NCI-H2107 (cell line): Measurements from ENCODE around the gene RIMKLB.
A peak's percentile ranks its signal among the peaks of the same experiment; 100 is the strongest.

Source experiments
- DNase-seq: peaks from one replicate; lab custom pipeline; 2025; lab: John Stamatoyannopoulos, UW

Gene RIMKLB

DNA sequence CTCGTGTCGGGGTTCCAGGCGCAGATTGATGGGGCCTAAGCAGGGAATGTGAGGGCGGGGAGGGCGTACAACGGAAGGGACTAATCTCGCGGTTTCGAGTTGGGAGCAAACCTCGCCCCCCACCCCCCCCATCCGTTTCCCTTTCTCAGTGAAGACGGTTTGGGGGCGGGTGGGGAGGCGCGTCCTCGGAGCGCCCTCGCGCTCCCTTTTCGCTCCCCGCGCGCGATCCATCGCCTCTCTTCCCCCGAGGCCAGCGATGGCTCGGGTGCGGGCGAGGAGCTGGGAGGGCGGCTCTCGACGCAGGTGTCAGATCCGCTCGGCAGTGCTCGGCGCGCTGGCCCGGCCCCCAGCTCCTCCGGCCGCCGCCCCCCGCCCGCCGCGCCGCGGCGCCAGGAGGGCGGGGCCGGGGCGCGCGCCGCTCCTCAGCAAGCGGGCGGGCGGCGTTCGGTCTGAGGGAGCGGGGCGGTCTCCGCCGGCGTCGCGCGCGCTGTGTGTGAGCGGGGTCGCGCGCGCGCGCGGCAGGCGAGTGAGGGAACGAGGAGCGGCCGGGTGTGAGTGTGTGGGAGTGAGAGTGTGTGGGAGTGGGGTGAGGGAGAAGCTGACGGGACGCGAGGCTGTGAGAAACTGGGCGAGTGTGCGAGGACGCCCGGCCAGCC is at the start of gene RIMKLB:
RIMKLB (plus strand) TSS at position 516 of the 656 bp plus-strand sequence. CDS start 15,876 bp downstream, outside the sequence.
- DNase-seq: peak; percentile 81

DNA sequence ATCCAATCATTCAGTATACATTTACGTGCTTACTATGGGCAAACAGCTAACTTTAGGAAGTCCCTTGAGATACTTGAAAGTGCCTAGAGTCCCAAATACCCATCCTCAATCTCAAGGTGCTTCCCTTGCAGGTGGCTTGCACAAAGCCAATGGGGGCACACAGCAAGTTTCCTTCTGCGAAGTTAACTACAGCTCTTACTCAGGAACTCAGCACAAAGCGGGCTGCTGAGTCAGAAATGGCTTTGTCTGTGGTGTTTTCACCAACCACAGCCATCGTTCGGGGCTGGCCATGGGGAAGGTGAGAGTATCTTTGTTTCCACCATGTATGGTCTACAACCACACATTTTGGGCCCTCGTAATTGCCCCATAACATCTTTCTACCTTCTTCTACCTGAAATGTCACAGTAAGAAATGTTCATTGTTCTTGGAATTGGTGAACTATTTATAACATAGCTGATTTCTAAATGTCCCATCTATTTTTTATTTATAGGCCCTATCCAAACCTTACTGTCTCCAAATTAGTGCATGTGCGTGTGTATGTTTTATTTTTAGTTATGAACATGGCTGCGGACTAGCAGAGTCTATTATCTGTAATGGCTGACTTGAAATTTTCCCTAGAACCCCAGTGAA is 49.1 kb upstream of the RIMKLB start:
- no peak for DNase-seq

GRCh38 chr12:8655421-8655820 is 42.4 kb upstream of the RIMKLB start:
- DNase-seq: no peak

DNA sequence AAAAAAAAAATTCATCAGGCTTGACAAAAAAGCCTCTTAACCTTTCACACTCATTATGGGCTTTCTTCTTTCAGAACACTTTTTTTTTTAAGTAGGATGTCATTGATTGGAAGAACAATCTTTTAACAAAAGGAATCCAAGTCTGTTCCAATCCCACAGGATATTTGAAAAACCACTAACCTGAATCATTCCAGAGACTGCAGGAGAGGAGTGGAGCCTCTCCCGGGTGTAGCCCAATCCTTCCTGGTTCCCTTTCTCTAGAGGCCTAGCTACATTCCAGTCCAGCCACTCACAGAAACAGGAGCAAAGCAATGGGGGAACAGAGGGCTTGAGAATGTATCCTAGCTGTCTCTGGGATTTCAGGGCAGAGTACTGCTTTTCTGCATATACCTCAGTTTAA is 39.4 kb upstream of the RIMKLB start:
- DNase-seq: no peak

DNA sequence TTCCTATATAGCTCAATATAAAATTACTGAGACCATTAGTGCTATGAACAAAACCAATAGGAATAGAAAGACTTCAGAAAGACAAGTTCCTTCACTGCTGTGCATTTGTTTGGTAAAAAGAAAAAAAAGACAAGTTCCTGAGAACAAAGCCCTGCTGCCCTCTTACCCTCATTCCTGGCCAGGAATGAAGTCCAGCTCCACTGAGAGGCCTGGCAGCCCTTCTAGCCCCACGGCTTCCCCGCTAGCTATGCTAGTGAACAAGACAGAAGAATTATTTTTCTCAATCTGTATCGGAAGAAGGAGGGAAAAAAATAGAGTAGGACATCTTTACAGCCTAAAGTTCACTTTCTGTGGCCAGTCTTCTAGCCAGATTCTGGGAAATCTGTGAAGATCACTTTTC is 36.8 kb upstream of the RIMKLB start:
- no peak for DNase-seq

DNA sequence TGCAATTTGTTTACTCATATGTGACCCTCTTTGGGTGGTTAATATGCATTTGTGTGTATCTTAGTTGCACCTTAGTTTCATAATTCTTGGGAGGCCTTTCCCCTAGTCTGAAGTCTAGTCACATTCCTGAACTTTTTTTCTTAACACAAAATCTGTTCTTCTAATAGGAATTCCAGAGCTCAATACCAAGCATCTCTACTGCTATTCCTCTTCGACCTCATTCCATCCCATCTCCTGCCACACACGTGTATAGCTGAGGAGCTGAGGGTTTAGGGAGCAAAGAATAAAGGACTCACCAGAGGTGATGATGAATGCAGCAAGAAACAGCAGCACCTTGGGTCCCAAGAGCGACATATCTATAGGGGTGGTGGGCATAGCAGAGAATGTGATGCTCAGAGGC is 36.0 kb upstream of the RIMKLB start:
- no peak for DNase-seq

GRCh38 chr12:8662593-8662992 is 35.2 kb upstream of the RIMKLB start, which contains the start of gene MFAP5:
Gene MFAP5, minus strand, starts transcription at chr12:8662826. Its CDS starts 722 bp downstream, at chr12:8662104.
- DNase-seq: no peak

DNA sequence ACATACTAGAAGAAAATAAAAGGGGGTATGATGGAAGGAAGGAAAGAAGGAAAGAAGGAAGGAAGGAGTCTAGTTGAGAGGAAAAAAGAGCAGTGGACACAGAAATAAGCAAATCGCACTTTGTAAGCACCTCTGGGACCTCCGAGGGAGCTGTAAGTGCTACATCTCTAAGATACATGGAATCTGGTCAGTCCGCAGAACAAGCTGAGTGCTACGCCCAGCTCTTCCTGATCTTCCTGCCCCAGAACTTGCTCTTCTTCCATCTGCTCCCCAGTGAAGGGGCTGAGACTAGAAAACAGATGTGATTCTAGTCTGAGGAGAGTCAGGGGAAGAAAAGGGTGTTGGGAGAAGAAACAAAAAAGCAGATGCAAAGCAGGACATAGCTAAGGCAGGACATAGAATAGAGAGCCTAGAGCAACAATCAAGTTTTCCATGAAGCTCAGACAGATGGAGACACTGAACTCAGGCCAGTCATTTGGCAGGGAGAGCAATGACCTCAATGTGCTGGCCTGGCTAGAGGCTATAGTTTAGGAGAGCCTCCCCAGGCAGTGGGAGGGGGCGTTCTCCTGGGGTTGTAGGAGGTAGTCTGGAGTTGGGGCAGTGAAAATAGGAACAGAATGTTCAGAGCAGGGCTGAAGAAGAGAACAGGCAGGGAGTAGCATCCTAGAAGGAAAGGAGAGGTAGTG is 33.4 kb upstream of the RIMKLB start:
- DNase-seq: no peak

- no peak for DNase-seq
Observed at GRCh38 chr12:8665759-8666158, 32.0 kb upstream of the RIMKLB start.

- DNase-seq: no peak
Observed at GRCh38 chr12:8667270-8667669, 30.5 kb upstream of the RIMKLB start.

DNA sequence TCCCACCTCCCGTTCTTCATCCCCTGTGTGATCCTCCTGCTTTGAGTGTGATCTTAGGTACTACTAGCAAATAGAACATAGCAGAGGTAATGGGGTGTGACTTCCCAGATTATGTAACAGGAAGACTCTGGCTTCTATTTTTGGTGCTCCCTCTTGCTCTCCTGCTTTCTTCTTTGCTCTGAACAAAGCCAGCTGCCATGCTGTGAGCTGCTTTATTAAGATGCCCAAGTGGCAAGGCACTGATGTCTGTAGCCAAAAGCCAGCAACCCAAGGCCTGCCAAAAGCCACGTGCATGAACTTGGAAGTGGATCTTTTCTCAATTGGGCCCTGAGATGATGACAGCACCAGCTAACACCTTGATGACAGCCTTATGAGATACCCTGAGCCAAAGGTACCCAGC is 29.4 kb upstream of the RIMKLB start:
- no peak for DNase-seq

GRCh38 chr12:8672381-8672780 is 25.4 kb upstream of the RIMKLB start:
- no peak for DNase-seq

DNA sequence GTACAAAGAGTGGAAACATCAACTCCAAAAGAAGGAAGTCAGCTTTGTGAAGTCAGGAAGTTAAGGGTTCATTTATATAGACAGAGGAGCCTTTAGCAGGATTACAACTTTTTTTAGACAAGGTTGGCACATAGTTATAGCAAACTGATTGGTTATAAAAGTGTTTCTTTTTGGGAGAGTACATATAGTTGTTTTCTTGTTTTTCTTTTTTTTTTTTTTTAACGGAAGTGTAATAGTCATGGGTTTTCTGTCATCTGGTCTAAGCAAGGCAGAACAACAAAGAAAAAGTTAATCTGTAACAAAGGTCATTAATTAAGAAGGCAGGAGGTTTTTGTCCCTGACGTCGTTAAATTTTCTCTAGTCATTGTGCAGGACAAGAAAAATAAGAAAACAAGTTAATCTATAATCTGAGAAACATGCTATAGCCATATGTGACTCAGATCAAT is 22.2 kb upstream of the RIMKLB start:
- DNase-seq: no peak

- DNase-seq: no peak
Observed at GRCh38 chr12:8676651-8677050, 21.1 kb upstream of the RIMKLB start.

DNA sequence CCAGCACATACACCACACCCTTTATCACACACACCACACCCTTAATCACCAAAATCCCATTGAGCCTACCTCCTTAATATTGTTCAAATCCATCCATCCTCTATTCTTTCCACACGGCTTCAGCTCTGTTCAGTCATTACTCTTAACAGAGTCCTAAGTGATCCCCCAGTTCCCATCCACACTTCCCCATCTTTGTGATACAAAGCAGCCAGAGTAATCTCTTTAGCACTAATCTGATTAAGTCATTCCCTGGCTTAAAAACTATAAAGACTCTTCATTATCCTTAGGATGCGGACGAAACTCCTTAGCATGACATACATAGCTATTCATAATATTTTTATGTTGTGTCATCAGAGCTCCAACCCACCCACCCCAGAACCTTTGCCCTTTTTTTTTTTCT is 20.4 kb upstream of the RIMKLB start:
- no peak for DNase-seq

DNA sequence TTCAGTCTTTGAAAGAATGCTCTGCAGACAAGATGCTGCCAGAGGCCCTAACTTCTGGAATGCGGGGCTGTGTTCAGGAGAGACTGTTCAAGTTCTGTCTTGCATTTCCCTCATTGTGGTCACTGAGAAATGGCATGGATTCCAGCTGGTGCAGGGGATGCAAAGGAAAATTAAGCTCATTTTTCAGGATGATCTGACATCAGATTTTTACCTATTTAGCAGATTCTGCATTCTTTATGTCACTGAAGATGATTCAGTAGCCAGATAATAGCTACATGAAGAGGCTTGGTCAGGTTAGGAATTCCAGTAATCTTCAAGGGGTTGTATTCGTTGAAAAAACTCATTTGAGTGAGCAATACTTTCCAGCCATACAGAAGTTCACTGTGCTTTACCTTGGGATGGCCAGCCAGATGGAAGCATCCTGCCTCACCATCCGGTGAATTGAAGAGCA is 19.1 kb upstream of the RIMKLB start:
- no peak for DNase-seq

DNA sequence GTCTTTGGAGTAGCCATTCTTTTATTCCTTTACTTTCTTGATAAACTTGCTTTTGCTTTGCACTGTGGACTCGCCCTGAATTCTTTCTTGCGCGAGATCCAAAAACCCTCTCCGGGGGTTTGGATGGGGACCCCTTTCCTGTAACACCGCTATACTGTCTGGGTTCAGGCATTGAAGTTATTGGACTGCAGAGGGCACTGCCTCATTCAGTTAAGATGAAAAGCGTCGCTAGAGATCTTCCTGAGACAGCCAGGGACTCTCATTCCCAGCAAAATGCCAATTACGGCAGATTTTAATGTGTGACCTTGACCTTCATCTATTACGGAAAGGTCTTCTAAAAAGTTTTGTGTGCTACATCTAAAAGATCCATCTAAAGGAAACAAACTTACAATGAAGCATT is 17.3 kb upstream of the RIMKLB start:
- no peak for DNase-seq

GRCh38 chr12:8681129-8681884 is 16.5 kb upstream of the RIMKLB start:
- peak; percentile 35 for DNase-seq

DNA sequence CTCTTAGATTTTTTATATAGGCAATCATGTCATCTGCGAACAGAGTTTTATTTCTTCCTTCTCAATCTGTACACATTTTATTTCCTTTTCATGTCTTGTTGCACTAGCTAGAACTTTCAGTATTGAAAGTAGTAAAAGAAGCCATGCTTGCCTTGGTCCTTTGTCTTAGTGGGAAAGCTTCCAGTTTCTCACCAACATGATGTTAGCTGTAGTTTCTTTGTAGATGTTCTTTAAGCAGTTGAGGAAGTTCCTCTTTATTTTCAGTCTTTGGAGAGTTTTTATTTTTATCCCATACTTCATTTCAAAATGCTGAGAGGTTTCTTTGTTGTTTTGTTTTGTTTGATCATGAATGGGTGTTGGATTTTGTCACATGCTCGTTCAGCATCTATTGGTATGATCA is 12.7 kb upstream of the RIMKLB start:
- no peak for DNase-seq

GRCh38 chr12:8687846-8688601 is 9.8 kb upstream of the RIMKLB start:
- DNase-seq: peak; percentile 38

DNA sequence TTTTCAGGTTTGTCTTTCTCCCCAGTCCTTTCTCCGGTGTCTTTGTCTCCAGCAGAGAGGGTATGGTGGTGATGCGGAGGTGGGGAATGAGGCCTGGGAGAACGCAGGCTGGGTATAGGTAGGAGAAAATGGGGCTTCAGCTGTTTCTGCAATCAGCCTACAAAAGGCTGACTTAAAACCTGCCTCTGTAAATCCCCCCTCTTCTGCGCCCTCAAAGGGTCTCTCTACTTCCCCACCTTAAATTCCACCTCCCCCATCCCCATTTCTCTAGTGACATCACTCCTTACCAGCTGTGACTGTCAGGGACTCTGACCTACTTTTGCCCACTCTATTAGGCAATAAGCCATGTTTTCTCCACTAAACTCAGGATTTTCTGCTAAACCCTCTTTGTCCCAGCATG is 8.1 kb upstream of the RIMKLB start:
- no peak for DNase-seq

DNA sequence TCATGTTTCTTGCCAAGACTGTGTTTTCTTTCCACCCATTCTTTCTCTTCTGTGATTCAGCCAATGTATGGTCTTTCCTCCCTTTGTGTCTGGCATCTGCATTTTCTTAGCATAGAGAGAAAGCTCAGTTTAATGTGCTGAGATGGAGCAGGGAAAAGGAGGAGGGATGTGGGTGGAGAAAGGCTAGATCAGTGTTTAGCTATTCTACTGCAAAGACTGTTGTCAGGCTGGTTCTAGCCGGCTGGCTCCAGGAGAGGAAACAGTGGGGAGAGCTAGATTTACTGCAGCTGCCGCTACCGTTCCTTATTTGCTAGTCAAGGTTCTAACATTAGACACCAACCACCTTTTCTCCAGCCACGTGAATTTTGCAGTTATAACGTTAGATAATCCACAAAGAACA is 5.2 kb upstream of the RIMKLB start:
- peak; percentile 79 for DNase-seq
